Ishikawa (cell line): Measurements from ENCODE around the gene PGM1.

Experiments
- CEBPB ChIP-seq: IDR thresholded peaks from 2 replicates; pipeline ENCODE4 v1.6.1; 2012
- CREB1 ChIP-seq: IDR thresholded peaks from 2 replicates; pipeline ENCODE4 v1.6.1; 2012; ENCODE audit warnings: low read depth
- EGR1 ChIP-seq: IDR thresholded peaks from 2 replicates; pipeline ENCODE4 v1.6.1; 2012
- EP300 ChIP-seq: IDR thresholded peaks from 2 replicates; pipeline ENCODE4 v1.6.1; 2012; ENCODE audit warnings: borderline replicate concordance
- FOXM1 ChIP-seq: IDR thresholded peaks from 2 replicates; pipeline ENCODE4 v1.6.1; 2012; ENCODE audit warnings: low read depth, borderline replicate concordance
- NFIC ChIP-seq: IDR thresholded peaks from 2 replicates; pipeline ENCODE4 v1.6.1; 2012
- RAD21 ChIP-seq: IDR thresholded peaks from 2 replicates; pipeline ENCODE4 v1.6.1; 2012; ENCODE audit warnings: low read depth
- TAF1 ChIP-seq: IDR thresholded peaks from 2 replicates; pipeline ENCODE4 v1.6.1; 2012; ENCODE audit warnings: low read depth, mild to moderate bottlenecking
- TCF12 ChIP-seq: IDR thresholded peaks from 2 replicates; pipeline ENCODE4 v1.6.1; 2012; ENCODE audit warnings: low read depth
- TEAD4 ChIP-seq: IDR thresholded peaks from 2 replicates; pipeline ENCODE4 v1.6.1; 2012
- YY1 ChIP-seq: IDR thresholded peaks from 2 replicates; pipeline ENCODE4 v1.6.1; 2012; ENCODE audit warnings: low read depth
- TF ChIP-seq, protein P1 (sequence below): IDR thresholded peaks from 2 replicates; pipeline ENCODE4 v1.6.1; 2012; ENCODE audit warnings: low read depth, mild to moderate bottlenecking
- TF ChIP-seq, protein P2 (sequence below): IDR thresholded peaks from 2 replicates; pipeline ENCODE4 v1.6.1; 2012
- TF ChIP-seq, protein P3 (sequence below): IDR thresholded peaks from 2 replicates; pipeline ENCODE4 v1.6.1; 2012

- TF ChIP-seq CREB1 (no peak), TAF1 (no peak), TCF12 (no peak), TEAD4 (no peak), EP300 (no peak), RAD21 (no peak), CEBPB (no peak), FOXM1 (no peak), YY1 (no peak), EGR1 (no peak), NFIC (no peak)
- TF ChIP-seq, protein P1, sequence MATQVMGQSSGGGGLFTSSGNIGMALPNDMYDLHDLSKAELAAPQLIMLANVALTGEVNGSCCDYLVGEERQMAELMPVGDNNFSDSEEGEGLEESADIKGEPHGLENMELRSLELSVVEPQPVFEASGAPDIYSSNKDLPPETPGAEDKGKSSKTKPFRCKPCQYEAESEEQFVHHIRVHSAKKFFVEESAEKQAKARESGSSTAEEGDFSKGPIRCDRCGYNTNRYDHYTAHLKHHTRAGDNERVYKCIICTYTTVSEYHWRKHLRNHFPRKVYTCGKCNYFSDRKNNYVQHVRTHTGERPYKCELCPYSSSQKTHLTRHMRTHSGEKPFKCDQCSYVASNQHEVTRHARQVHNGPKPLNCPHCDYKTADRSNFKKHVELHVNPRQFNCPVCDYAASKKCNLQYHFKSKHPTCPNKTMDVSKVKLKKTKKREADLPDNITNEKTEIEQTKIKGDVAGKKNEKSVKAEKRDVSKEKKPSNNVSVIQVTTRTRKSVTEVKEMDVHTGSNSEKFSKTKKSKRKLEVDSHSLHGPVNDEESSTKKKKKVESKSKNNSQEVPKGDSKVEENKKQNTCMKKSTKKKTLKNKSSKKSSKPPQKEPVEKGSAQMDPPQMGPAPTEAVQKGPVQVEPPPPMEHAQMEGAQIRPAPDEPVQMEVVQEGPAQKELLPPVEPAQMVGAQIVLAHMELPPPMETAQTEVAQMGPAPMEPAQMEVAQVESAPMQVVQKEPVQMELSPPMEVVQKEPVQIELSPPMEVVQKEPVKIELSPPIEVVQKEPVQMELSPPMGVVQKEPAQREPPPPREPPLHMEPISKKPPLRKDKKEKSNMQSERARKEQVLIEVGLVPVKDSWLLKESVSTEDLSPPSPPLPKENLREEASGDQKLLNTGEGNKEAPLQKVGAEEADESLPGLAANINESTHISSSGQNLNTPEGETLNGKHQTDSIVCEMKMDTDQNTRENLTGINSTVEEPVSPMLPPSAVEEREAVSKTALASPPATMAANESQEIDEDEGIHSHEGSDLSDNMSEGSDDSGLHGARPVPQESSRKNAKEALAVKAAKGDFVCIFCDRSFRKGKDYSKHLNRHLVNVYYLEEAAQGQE, result no peak
- TF ChIP-seq, protein P2, sequence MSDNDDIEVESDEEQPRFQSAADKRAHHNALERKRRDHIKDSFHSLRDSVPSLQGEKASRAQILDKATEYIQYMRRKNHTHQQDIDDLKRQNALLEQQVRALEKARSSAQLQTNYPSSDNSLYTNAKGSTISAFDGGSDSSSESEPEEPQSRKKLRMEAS, result no peak
- TF ChIP-seq, protein P3, sequence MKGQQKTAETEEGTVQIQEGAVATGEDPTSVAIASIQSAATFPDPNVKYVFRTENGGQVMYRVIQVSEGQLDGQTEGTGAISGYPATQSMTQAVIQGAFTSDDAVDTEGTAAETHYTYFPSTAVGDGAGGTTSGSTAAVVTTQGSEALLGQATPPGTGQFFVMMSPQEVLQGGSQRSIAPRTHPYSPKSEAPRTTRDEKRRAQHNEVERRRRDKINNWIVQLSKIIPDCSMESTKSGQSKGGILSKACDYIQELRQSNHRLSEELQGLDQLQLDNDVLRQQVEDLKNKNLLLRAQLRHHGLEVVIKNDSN, result no peak
Measured at GRCh38 chr1:63630238-63630637, 37.0 kb downstream of the PGM1 start.
